Effector memory CD4-positive, alpha-beta T cell (primary cell): Measurements from ENCODE around the gene TAS2R20.
"Not testable (repeated sequence)": the region's sequence is repeated elsewhere in the genome, so short reads cannot be mapped to it uniquely, and the experiment has no call there.

Experiments
- DNase-seq, 3 donors: peaks; one replicate each; pipeline ENCODE4 v3.0.0-alpha.2; 2020
- H3K27ac ChIP-seq: 2 replicates; pipeline ENCODE4 v1.7.0; 2013; ENCODE audit warnings: mild to moderate bottlenecking, low read length, moderate library complexity; ENCODE audit not compliant: insufficient read depth, poor library complexity, severe bottlenecking
- H3K27me3 ChIP-seq: replicated peaks from 2 replicates; pipeline ENCODE4 v1.7.0; 2013; ENCODE audit warnings: mild to moderate bottlenecking, low read length; ENCODE audit not compliant: insufficient read depth, control insufficient read depth, poor library complexity, severe bottlenecking
- H3K36me3 ChIP-seq: 2 replicates; pipeline ENCODE4 v1.7.0; 2013; ENCODE audit warnings: mild to moderate bottlenecking, low read length, moderate library complexity; ENCODE audit not compliant: control insufficient read depth, insufficient read depth
- H3K4me1 ChIP-seq: 2 replicates; pipeline ENCODE4 v1.7.0; 2013; ENCODE audit warnings: low read length, mild to moderate bottlenecking; ENCODE audit not compliant: control insufficient read depth, insufficient read depth, poor library complexity, severe bottlenecking
- H3K4me3 ChIP-seq: 2 replicates; pipeline ENCODE4 v1.7.0; 2013; ENCODE audit warnings: low read length, low read depth, mild to moderate bottlenecking; ENCODE audit not compliant: insufficient read depth, poor library complexity, severe bottlenecking
- H3K9me3 ChIP-seq: 2 replicates; pipeline ENCODE4 v1.7.0; 2013; ENCODE audit warnings: mild to moderate bottlenecking, low read length, moderate library complexity; ENCODE audit not compliant: control insufficient read depth
- total RNA-seq, 3 donors: gene quantifications; one replicate each; lab custom pipeline; 2026; lab: John Stamatoyannopoulos, UW

The TAS2R20 gene
- total RNA-seq, result 0.19 to 0.69 (median 0.61) reads per million in 3 donors

DNA sequence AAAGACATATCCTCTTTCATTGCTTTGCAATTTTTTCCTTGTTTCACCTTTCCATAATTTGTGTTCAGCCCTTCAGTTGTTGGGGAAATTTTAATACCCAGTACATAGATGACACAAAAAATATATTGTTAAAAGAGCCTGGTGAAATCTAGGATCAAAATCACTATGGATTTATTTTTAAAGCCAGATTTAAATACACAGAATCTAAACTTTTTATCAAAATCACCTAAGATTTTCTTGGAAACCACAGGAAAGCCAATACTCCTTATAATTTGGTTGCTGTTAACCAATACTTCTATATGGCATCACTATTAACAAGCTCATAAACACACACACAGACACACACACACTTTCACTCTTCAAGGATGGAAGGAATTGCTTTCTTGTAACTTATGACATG is at the start of gene TAS2R20:
Gene TAS2R20 (minus strand): TSS at position 101 of the 400 bp plus-strand sequence. CDS start 429 bp downstream, outside the sequence.
- Histone ChIP-seq H3K36me3 (no peaks in the 10 kb centered on the region), H3K27ac (no peak within 1 kb of the TSS), H3K4me1 (no peaks in the 10 kb centered on the region), H3K4me3 (no peak within 1 kb of the TSS), H3K9me3 (no peaks in the 10 kb centered on the region), H3K27me3 (no peaks in the 10 kb centered on the region)
- no peak for DNase-seq

DNA sequence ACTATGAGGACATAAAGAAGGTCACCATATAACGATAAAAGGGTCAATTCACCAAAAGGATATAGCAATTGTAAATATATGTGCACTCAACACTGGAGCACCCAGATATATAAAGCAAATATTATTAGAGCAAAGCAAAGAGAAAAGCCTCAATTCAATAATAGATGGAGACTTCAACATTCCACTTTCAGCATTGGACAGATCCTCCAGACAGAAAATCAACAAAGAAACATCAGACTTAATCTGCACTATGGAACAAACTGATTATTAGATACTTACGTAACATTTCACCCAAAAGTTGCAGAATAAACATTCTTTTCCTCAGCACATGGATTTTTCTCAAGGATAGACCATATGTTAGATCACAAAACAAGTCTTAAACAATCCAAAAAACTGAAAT is 43.3 kb upstream of the TAS2R20 start:
- not testable (repeated sequence) for H3K9me3 ChIP-seq, H3K4me3 ChIP-seq, DNase-seq, H3K4me1 ChIP-seq, H3K36me3 ChIP-seq, H3K27me3 ChIP-seq, H3K27ac ChIP-seq

DNA sequence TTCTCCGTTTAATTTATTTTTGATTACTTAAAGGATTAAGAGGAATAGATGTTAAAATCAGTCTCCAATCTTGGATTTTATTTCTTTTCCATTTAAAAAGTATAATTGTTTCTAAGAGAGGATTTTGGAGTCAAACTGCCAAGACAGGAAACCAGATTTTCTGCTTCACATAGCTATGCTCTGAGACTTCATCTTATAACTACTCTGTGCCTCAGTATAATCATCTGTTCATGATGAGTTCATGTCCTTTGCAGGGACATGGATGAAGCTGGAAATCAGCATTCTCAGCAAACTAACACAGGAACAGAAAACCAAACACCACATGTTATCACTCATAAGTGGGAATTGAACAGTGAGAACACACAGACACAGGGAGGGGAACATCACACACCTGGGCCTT is 42.1 kb upstream of the TAS2R20 start:
- Histone ChIP-seq H3K36me3 (no peaks in the 10 kb centered on the region), H3K4me3 (no peak overlapping the region), H3K9me3 (no peaks in the 10 kb centered on the region), H3K4me1 (no peaks in the 10 kb centered on the region), H3K27me3 (no peaks in the 10 kb centered on the region), H3K27ac (no peak overlapping the region)
- no peak for DNase-seq

GRCh38 chr12:11039171-11039570 is 41.1 kb upstream of the TAS2R20 start:
- no peaks in the 10 kb centered on the region for H3K9me3 ChIP-seq
- H3K27ac ChIP-seq, result no peak overlapping the region
- no peaks in the 10 kb centered on the region for H3K27me3 ChIP-seq
- DNase-seq, result no peak
- no peak overlapping the region for H3K4me3 ChIP-seq
- no peaks in the 10 kb centered on the region for H3K4me1 ChIP-seq
- H3K36me3 ChIP-seq, result no peaks in the 10 kb centered on the region

DNA sequence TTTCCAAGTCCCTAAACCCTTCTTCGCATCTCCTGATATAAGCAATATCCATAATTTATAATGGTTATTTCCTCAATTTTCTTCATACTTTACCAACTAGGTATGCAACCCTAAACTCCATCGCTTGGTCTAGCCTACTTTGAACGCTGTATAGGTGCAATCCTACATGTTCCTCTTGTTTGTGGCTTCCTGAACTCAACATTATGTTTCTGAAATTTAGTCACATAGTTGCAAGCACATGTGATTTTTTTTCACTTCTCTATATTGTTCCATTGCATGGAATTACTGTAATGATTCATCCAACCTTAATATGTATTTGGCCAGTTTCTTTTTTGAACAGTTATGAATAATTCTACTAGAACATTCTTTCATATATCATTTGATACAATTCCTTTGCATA is 35.9 kb upstream of the TAS2R20 start:
- not testable (repeated sequence) for H3K27me3 ChIP-seq, DNase-seq, H3K4me3 ChIP-seq, H3K36me3 ChIP-seq, H3K4me1 ChIP-seq, H3K27ac ChIP-seq, H3K9me3 ChIP-seq

DNA sequence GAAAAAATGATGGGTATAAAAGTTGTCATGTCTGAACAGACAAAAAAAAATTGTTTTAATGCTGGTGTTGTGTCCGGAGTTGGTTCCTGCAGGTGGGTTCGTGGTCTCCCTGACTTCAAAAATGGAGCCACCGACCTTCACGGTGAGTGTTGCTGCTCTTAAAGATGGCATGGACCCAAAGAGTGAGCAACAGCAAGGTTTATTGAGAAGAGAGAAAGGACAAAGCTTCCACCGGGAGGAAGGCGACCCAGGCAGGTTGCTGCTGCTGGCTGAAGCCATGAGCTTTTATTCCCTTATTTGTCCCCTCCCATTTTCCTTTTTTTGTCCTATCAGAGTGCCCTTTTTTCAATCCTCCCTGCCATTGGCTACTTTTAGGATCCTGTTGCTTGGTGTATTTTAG is 33.2 kb upstream of the TAS2R20 start, which contains the start of gene TAS2R31:
Gene TAS2R31 (minus strand): TSS at position 101 of the 400 bp plus-strand sequence. CDS start 72 bp downstream, at position 29.
- Histone ChIP-seq H3K9me3 (no peaks in the 10 kb centered on the region), H3K27ac (no peak within 1 kb of the TSS), H3K36me3 (peaks cover 3% of the 10 kb centered on the region), H3K27me3 (no peaks in the 10 kb centered on the region), H3K4me1 (no peaks in the 10 kb centered on the region), H3K4me3 (no peak within 1 kb of the TSS)
- no peak for DNase-seq

DNA sequence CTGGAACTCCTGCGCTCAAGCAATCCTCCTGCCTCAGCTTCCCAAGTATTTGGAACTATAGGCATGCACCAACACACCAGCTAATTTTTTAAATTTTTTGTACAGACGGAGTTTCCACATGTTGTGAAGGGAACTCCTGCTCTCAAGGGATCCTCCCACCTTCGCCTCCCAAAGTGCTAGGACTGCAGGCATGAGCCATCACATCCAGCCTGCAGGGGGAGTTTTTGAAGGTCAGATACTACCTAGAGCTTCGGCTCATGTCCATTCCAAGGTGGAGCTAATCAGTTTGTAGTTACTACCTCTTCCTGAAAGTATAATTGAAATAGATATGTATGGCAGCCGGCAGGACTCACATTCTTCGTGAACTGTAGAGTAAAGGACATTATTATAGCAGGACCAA is 28.0 kb upstream of the TAS2R20 start:
- H3K9me3 ChIP-seq, result no peaks in the 10 kb centered on the region
- H3K4me1 ChIP-seq, result no peaks in the 10 kb centered on the region
- H3K27me3 ChIP-seq, result no peaks in the 10 kb centered on the region
- H3K4me3 ChIP-seq, result no peak overlapping the region
- H3K27ac ChIP-seq, result no peak overlapping the region
- no peak for DNase-seq
- peaks cover 6% of the 10 kb centered on the region for H3K36me3 ChIP-seq

GRCh38 chr12:11023387-11023786 is 25.3 kb upstream of the TAS2R20 start:
- Histone ChIP-seq H3K4me1 (no peaks in the 10 kb centered on the region), H3K27ac (no peak overlapping the region), H3K9me3 (no peaks in the 10 kb centered on the region), H3K27me3 (no peaks in the 10 kb centered on the region), H3K36me3 (peaks cover 6% of the 10 kb centered on the region), H3K4me3 (no peak overlapping the region)
- no peak for DNase-seq

DNA sequence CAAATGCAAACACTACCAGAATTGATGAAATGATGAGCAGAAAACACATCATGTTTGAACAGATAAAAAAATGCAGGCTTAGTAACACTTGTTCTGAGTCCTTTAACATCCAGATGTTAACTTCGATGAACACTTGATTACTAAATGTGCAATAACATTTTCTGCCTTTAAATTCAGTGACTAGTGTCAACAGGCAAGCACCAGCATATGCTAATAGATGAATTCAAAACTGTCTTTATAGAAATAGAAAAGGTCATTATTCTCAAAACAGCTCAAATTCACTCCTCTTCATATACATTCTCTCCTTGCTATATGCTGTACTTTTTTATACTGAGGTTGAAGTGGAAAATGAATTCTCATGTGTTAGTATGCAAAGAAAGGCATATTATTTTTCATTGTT is 24.4 kb upstream of the TAS2R20 start, which contains the start of gene TAS2R19:
Gene TAS2R19 (minus strand): TSS at position 101 of the 400 bp plus-strand sequence. CDS start 49 bp downstream, at position 52.
- Histone ChIP-seq H3K4me3 (no peak within 1 kb of the TSS), H3K27ac (no peak within 1 kb of the TSS), H3K9me3 (no peaks in the 10 kb centered on the region), H3K27me3 (no peaks in the 10 kb centered on the region), H3K36me3 (peaks cover 6% of the 10 kb centered on the region), H3K4me1 (no peaks in the 10 kb centered on the region)
- DNase-seq, result no peak

- no peaks in the 10 kb centered on the region for H3K27me3 ChIP-seq
- H3K4me3 ChIP-seq, result no peak overlapping the region
- no peak for DNase-seq
- no peaks in the 10 kb centered on the region for H3K9me3 ChIP-seq
- H3K4me1 ChIP-seq, result no peaks in the 10 kb centered on the region
- H3K36me3 ChIP-seq, result no peaks in the 10 kb centered on the region
- no peak overlapping the region for H3K27ac ChIP-seq
Observed at GRCh38 chr12:11016937-11017336, 18.8 kb upstream of the TAS2R20 start.
